GM12891 (cell line): ENCODE results near the gene GRK3.

Experiments
- PAX5 ChIP-seq: IDR thresholded peaks from 2 replicates; pipeline ENCODE4 v1.6.1; 2011; ENCODE audit warnings: low read length, moderate library complexity, mild to moderate bottlenecking; ENCODE audit not compliant: insufficient read depth, severe bottlenecking
- POLR2A ChIP-seq: IDR thresholded peaks from 2 replicates; pipeline ENCODE4 v1.6.1; 2011; ENCODE audit warnings: low read depth, low read length, control low read depth
- POLR2AphosphoS5 ChIP-seq: IDR thresholded peaks from 2 replicates; pipeline ENCODE4 v1.6.1; 2011; ENCODE audit warnings: low read depth, low read length, control low read depth
- POU2F2 ChIP-seq: IDR thresholded peaks from 2 replicates; pipeline ENCODE4 v1.6.1; 2011; ENCODE audit warnings: low read depth, mild to moderate bottlenecking, control low read depth, low read length, moderate library complexity
- TAF1 ChIP-seq: IDR thresholded peaks from 2 replicates; pipeline ENCODE4 v1.6.1; 2011; ENCODE audit warnings: low read depth, low read length, control low read depth

DNA sequence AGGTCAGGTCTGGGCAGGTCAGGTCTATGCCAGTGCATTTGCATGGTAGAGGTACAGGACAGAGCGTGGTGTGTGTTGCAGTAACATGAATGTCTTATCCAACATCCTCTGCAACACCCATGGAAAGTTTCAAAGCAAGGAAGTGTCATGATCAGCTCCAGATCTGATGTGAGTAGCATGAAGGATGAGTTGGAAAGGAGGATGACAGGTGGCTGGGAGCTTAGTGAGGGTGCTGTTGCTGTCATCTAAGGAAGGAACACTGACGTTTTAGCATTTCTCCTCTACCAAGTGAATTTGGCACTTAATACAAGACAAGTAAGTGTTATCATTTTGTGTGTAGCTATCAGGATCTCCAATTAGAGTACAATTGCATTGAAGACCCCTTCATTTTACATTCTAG, 65.1 kb downstream of the GRK3 start:
- TF ChIP-seq POLR2A: no peak
- no peak for TF ChIP-seq TAF1
- TF ChIP-seq POLR2AphosphoS5: no peak
- no peak for TF ChIP-seq PAX5
- no peak for TF ChIP-seq POU2F2
